HEK293 (cell line): Measurements from ENCODE around the gene TRAF7.

Experiments used
- GLI4 ChIP-seq: fragments of 450-650 bp; formaldehyde crosslinking; IDR thresholded peaks from 2 replicates; pipeline ENCODE4 v1.5.1; 2016; ENCODE audit warnings: missing biosample characterization, missing genetic modification characterization
- GLIS2 ChIP-seq: fragments of 450-650 bp; formaldehyde crosslinking; IDR thresholded peaks from 2 replicates; pipeline ENCODE4 v1.5.1; 2016; ENCODE audit warnings: missing biosample characterization, missing genetic modification characterization
- OSR2 ChIP-seq: fragments of 450-650 bp; formaldehyde crosslinking; IDR thresholded peaks from 2 replicates; pipeline ENCODE4 v1.5.1; 2016; ENCODE audit warnings: missing biosample characterization, missing genetic modification characterization
- RBAK ChIP-seq: fragments of 450-650 bp; formaldehyde crosslinking; IDR thresholded peaks from 2 replicates; pipeline ENCODE4 v1.5.1; 2016; ENCODE audit warnings: missing biosample characterization, missing genetic modification characterization
- SP2 ChIP-seq: fragments of 450-650 bp; formaldehyde crosslinking; IDR thresholded peaks from 2 replicates; pipeline ENCODE4 v1.5.1; 2016; ENCODE audit warnings: missing biosample characterization, missing genetic modification characterization
- ZBTB21 ChIP-seq: fragments of 450-650 bp; formaldehyde crosslinking; IDR thresholded peaks from 2 replicates; pipeline ENCODE4 v1.5.1; 2017; ENCODE audit warnings: missing biosample characterization, missing genetic modification characterization
- ZBTB7A ChIP-seq: fragments of 450-650 bp; formaldehyde crosslinking; IDR thresholded peaks from 2 replicates; pipeline ENCODE4 v1.5.1; 2016; ENCODE audit warnings: low read depth, missing biosample characterization, missing genetic modification characterization
- ZFP37 ChIP-seq: fragments of 450-650 bp; formaldehyde crosslinking; IDR thresholded peaks from 2 replicates; pipeline ENCODE4 v1.5.1; 2016; ENCODE audit warnings: missing biosample characterization, missing genetic modification characterization
- ZFP69B ChIP-seq: fragments of 450-650 bp; formaldehyde crosslinking; IDR thresholded peaks from 2 replicates; pipeline ENCODE4 v1.5.1; 2016; ENCODE audit warnings: missing biosample characterization, missing genetic modification characterization
- ZNF10 ChIP-seq: fragments of 450-650 bp; formaldehyde crosslinking; IDR thresholded peaks from 2 replicates; pipeline ENCODE4 v1.5.1; 2017; ENCODE audit warnings: missing biosample characterization, missing genetic modification characterization
- ZNF121 ChIP-seq: fragments of 450-650 bp; formaldehyde crosslinking; IDR thresholded peaks from 2 replicates; pipeline ENCODE4 v1.5.1; 2016; ENCODE audit warnings: missing biosample characterization, missing genetic modification characterization
- ZNF132 ChIP-seq: fragments of 450-650 bp; formaldehyde crosslinking; IDR thresholded peaks from 2 replicates; pipeline ENCODE4 v1.5.1; 2017; ENCODE audit warnings: missing biosample characterization, missing genetic modification characterization, borderline replicate concordance
- ZNF138 ChIP-seq: fragments of 450-650 bp; formaldehyde crosslinking; IDR thresholded peaks from 2 replicates; pipeline ENCODE4 v1.5.1; 2016; ENCODE audit warnings: missing biosample characterization, missing genetic modification characterization, borderline replicate concordance
- ZNF175 ChIP-seq: fragments of 450-650 bp; formaldehyde crosslinking; IDR thresholded peaks from 2 replicates; pipeline ENCODE4 v1.5.1; 2016; ENCODE audit warnings: missing biosample characterization, missing genetic modification characterization
- ZNF221 ChIP-seq: fragments of 450-650 bp; formaldehyde crosslinking; IDR thresholded peaks from 2 replicates; pipeline ENCODE4 v1.5.1; 2017; ENCODE audit warnings: missing biosample characterization, missing genetic modification characterization, borderline replicate concordance
- ZNF274 ChIP-seq, 2 experiments: fragments of 200-500 bp in 1 of 2; fragments of 450-650 bp in 1 of 2; sonication (Bioruptor generic) in 1 of 2; formaldehyde crosslinking in 1 of 2; IDR thresholded peaks; 2 replicates each; pipeline versions ENCODE4 v1.5.1 to v1.6.1; 2014 to 2016; ENCODE audit warnings: borderline replicate concordance in 1 of 2, inconsistent platforms in 1 of 2, low read length in 1 of 2, missing biosample characterization in 1 of 2, missing genetic modification characterization in 1 of 2
- ZNF311 ChIP-seq: fragments of 450-650 bp; formaldehyde crosslinking; IDR thresholded peaks from 2 replicates; pipeline ENCODE4 v1.5.1; 2017; ENCODE audit warnings: missing biosample characterization, missing genetic modification characterization, borderline replicate concordance
- ZNF391 ChIP-seq: fragments of 450-650 bp; formaldehyde crosslinking; IDR thresholded peaks from 2 replicates; pipeline ENCODE4 v1.5.1; 2016; ENCODE audit warnings: low read depth, missing biosample characterization, missing genetic modification characterization, borderline replicate concordance
- ZNF48 ChIP-seq: fragments of 450-650 bp; formaldehyde crosslinking; IDR thresholded peaks from 2 replicates; pipeline ENCODE4 v1.5.1; 2016; ENCODE audit warnings: missing biosample characterization, missing genetic modification characterization
- ZNF529 ChIP-seq: fragments of 450-650 bp; formaldehyde crosslinking; IDR thresholded peaks from 2 replicates; pipeline ENCODE4 v1.5.1; 2017; ENCODE audit warnings: missing genetic modification characterization, missing biosample characterization; ENCODE audit not compliant: insufficient replicate concordance
- ZNF544 ChIP-seq: fragments of 450-650 bp; formaldehyde crosslinking; IDR thresholded peaks from 2 replicates; pipeline ENCODE4 v1.5.0; 2017; ENCODE audit warnings: missing biosample characterization, missing genetic modification characterization
- ZNF548 ChIP-seq: fragments of 450-650 bp; formaldehyde crosslinking; IDR thresholded peaks from 2 replicates; pipeline ENCODE4 v1.5.1; 2016; ENCODE audit warnings: missing biosample characterization, missing genetic modification characterization
- ZNF555 ChIP-seq: fragments of 450-650 bp; formaldehyde crosslinking; conservative IDR thresholded peaks from 2 replicates; pipeline ENCODE4 v1.5.1; 2017; ENCODE audit warnings: missing biosample characterization, mild to moderate bottlenecking, missing genetic modification characterization, inconsistent platforms
- ZNF560 ChIP-seq: fragments of 450-650 bp; formaldehyde crosslinking; IDR thresholded peaks from 2 replicates; pipeline ENCODE4 v1.5.1; 2017; ENCODE audit warnings: missing biosample characterization, missing genetic modification characterization, borderline replicate concordance
- ZNF571 ChIP-seq: fragments of 450-650 bp; formaldehyde crosslinking; IDR thresholded peaks from 2 replicates; pipeline ENCODE4 v1.5.0; 2017; ENCODE audit warnings: missing biosample characterization, missing genetic modification characterization
- ZNF600 ChIP-seq: fragments of 450-650 bp; formaldehyde crosslinking; IDR thresholded peaks from 2 replicates; pipeline ENCODE4 v1.5.1; 2016; ENCODE audit warnings: missing biosample characterization, missing genetic modification characterization
- ZNF76 ChIP-seq: fragments of 450-650 bp; formaldehyde crosslinking; IDR thresholded peaks from 2 replicates; pipeline ENCODE4; 2016; ENCODE audit warnings: low read depth, missing biosample characterization, missing genetic modification characterization, borderline replicate concordance
- ZNF776 ChIP-seq: fragments of 450-650 bp; formaldehyde crosslinking; IDR thresholded peaks from 2 replicates; pipeline ENCODE4 v1.5.0; 2017; ENCODE audit warnings: missing biosample characterization, missing genetic modification characterization, borderline replicate concordance
- ZNF791 ChIP-seq: fragments of 450-650 bp; formaldehyde crosslinking; IDR thresholded peaks from 2 replicates; pipeline ENCODE4 v1.5.1; 2016; ENCODE audit warnings: missing biosample characterization, missing genetic modification characterization
- TF ChIP-seq, protein P1 (sequence below): fragments of 450-650 bp; formaldehyde crosslinking; IDR thresholded peaks from 2 replicates; pipeline ENCODE4 v1.5.1; 2016; ENCODE audit warnings: missing biosample characterization, missing genetic modification characterization
- TF ChIP-seq, protein P2 (sequence below): fragments of 450-650 bp; formaldehyde crosslinking; IDR thresholded peaks from 2 replicates; pipeline ENCODE4 v1.5.1; 2017; ENCODE audit warnings: missing biosample characterization, missing genetic modification characterization
- TF ChIP-seq, protein P3 (sequence below): fragments of 450-650 bp; formaldehyde crosslinking; optimal IDR thresholded peaks from 2 replicates; pipeline ENCODE3; 2016; ENCODE audit warnings: missing biosample characterization, mild to moderate bottlenecking, missing genetic modification characterization
- TF ChIP-seq, protein P4 (sequence below): IDR thresholded peaks from 2 replicates; pipeline ENCODE4 v1.6.1; 2011; ENCODE audit warnings: mild to moderate bottlenecking, low read depth, low read length, borderline replicate concordance
- TF ChIP-seq, protein P5 (sequence below): fragments of 450-650 bp; formaldehyde crosslinking; IDR thresholded peaks from 2 replicates; pipeline ENCODE4; 2016; ENCODE audit warnings: missing biosample characterization, missing genetic modification characterization

Gene TRAF7

DNA sequence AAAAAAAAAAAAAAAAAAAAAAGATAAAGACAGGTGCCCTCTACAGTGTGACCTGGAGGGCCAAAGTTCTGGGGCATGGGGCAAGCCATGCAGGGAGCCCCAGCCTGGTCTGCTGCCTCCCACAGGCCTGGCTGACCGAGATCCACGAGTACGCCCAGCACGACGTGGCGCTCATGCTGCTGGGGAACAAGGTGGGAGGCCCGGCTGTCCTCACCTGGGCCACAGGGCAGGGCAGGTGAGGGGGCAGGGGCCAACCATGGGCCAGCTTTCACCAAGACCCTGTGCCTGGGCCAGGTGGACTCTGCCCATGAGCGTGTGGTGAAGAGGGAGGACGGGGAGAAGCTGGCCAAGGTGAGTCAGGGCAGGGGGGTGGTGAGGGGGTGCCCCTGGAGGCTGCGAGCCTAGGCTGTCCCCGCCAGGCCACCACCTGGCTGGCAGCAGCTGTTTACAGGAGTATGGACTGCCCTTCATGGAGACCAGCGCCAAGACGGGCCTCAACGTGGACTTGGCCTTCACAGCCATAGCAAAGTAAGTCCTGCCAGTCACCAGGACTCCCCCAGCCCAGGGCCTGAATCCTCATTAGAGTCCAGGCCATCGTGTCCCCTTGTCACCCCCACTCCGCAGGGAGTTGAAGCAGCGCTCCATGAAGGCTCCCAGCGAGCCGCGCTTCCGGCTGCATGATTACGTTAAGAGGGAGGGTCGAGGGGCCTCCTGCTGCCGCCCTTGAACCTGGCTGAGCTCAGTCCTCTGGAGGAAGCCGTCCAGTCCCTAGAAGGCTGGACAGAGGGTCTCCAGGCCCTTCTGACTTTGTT is 2.7 kb upstream of the TRAF7 start (continued):
- TF ChIP-seq, protein P1, sequence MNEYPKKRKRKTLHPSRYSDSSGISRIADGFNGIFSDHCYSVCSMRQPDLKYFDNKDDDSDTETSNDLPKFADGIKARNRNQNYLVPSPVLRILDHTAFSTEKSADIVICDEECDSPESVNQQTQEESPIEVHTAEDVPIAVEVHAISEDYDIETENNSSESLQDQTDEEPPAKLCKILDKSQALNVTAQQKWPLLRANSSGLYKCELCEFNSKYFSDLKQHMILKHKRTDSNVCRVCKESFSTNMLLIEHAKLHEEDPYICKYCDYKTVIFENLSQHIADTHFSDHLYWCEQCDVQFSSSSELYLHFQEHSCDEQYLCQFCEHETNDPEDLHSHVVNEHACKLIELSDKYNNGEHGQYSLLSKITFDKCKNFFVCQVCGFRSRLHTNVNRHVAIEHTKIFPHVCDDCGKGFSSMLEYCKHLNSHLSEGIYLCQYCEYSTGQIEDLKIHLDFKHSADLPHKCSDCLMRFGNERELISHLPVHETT (tag by site-specific recombination) = no peak
- TF ChIP-seq ZNF132 (tag by site-specific recombination) = no peak
- TF ChIP-seq, protein P2, sequence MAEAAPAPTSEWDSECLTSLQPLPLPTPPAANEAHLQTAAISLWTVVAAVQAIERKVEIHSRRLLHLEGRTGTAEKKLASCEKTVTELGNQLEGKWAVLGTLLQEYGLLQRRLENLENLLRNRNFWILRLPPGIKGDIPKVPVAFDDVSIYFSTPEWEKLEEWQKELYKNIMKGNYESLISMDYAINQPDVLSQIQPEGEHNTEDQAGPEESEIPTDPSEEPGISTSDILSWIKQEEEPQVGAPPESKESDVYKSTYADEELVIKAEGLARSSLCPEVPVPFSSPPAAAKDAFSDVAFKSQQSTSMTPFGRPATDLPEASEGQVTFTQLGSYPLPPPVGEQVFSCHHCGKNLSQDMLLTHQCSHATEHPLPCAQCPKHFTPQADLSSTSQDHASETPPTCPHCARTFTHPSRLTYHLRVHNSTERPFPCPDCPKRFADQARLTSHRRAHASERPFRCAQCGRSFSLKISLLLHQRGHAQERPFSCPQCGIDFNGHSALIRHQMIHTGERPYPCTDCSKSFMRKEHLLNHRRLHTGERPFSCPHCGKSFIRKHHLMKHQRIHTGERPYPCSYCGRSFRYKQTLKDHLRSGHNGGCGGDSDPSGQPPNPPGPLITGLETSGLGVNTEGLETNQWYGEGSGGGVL (tag by site-specific recombination) = no peak
- no peak for TF ChIP-seq ZNF555 (tag by site-specific recombination)
- TF ChIP-seq ZNF76 (tag by site-specific recombination) = no peak
- TF ChIP-seq, protein P3, sequence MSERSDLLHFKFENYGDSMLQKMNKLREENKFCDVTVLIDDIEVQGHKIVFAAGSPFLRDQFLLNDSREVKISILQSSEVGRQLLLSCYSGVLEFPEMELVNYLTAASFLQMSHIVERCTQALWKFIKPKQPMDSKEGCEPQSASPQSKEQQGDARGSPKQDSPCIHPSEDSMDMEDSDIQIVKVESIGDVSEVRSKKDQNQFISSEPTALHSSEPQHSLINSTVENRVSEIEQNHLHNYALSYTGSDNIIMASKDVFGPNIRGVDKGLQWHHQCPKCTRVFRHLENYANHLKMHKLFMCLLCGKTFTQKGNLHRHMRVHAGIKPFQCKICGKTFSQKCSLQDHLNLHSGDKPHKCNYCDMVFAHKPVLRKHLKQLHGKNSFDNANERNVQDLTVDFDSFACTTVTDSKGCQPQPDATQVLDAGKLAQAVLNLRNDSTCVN (tag by site-specific recombination) = peak; percentile 14
- TF ChIP-seq ZNF791 (tag by site-specific recombination) = no peak
- TF ChIP-seq ZNF48 (tag by site-specific recombination) = no peak
- no peak for TF ChIP-seq ZFP69B (tag by site-specific recombination)
- 0 out of 2 replicates have a peak, but pooled peaks have one; percentile 11 for TF ChIP-seq ZNF121
- no peak for TF ChIP-seq ZNF138 (tag by site-specific recombination)
- no peak for TF ChIP-seq ZNF560
- TF ChIP-seq ZNF391 = no peak
- no peak for TF ChIP-seq ZNF548 (tag by site-specific recombination)
- no peak for TF ChIP-seq ZNF544
- TF ChIP-seq, protein P4, sequence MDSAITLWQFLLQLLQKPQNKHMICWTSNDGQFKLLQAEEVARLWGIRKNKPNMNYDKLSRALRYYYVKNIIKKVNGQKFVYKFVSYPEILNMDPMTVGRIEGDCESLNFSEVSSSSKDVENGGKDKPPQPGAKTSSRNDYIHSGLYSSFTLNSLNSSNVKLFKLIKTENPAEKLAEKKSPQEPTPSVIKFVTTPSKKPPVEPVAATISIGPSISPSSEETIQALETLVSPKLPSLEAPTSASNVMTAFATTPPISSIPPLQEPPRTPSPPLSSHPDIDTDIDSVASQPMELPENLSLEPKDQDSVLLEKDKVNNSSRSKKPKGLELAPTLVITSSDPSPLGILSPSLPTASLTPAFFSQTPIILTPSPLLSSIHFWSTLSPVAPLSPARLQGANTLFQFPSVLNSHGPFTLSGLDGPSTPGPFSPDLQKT = no peak
- TF ChIP-seq ZNF529 (tag by site-specific recombination) = no peak
- no peak for TF ChIP-seq GLI4
- TF ChIP-seq SP2 = peak; percentile 55; the same call in 1 of the 2 replicates
- TF ChIP-seq ZNF600 = no peak
- TF ChIP-seq ZNF311 (tag by site-specific recombination) = no peak
- TF ChIP-seq ZNF175 = no peak
- TF ChIP-seq, protein P5, sequence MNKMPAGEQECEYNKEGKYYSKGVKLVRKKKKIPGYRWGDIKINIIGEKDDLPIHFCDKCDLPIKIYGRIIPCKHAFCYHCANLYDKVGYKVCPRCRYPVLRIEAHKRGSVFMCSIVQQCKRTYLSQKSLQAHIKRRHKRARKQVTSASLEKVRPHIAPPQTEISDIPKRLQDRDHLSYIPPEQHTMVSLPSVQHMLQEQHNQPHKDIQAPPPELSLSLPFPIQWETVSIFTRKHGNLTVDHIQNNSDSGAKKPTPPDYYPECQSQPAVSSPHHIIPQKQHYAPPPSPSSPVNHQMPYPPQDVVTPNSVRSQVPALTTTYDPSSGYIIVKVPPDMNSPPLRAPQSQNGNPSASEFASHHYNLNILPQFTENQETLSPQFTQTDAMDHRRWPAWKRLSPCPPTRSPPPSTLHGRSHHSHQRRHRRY (tag by site-specific recombination) = no peak
- no peak for TF ChIP-seq ZNF10 (tag by site-specific recombination)
- no peak for TF ChIP-seq ZNF221 (tag by site-specific recombination)
- no peak for TF ChIP-seq ZFP37 (tag by site-specific recombination)
- peak; percentile 5; the same call in 1 of the 2 replicates for TF ChIP-seq OSR2 (tag by site-specific recombination)
- TF ChIP-seq ZBTB7A (tag by site-specific recombination) = no peak
- TF ChIP-seq RBAK (tag by site-specific recombination) = no peak
- TF ChIP-seq GLIS2 (tag by site-specific recombination) = peak; percentile 75
- no peak for TF ChIP-seq ZBTB21 (tag by site-specific recombination)
- no peak for TF ChIP-seq ZNF776
- no peak for TF ChIP-seq ZNF571
- no peak for TF ChIP-seq ZNF274 (IDR thresholded peaks at IDR 0.05; ENCODE audit: low read length)
- TF ChIP-seq ZNF274 (tag by site-specific recombination; IDR thresholded peaks at IDR 0.05; ENCODE audit: borderline replicate concordance) = no peak
